HG02798 (cell line): ENCODE measurements around the gene MAP10.
"Not testable (repeated sequence)": the region's sequence is repeated elsewhere in the genome, so short reads cannot be mapped to it uniquely, and the experiment has no call there.

Source experiments
- ATAC-seq: cut with Tn5 transposase; IDR thresholded peaks from one replicate; pipeline ENCODE4 v1.9.1; 2021; ENCODE audit warnings: mild to moderate bottlenecking; ENCODE audit not compliant: unreplicated experiment, poor library complexity

Gene MAP10, protein sequence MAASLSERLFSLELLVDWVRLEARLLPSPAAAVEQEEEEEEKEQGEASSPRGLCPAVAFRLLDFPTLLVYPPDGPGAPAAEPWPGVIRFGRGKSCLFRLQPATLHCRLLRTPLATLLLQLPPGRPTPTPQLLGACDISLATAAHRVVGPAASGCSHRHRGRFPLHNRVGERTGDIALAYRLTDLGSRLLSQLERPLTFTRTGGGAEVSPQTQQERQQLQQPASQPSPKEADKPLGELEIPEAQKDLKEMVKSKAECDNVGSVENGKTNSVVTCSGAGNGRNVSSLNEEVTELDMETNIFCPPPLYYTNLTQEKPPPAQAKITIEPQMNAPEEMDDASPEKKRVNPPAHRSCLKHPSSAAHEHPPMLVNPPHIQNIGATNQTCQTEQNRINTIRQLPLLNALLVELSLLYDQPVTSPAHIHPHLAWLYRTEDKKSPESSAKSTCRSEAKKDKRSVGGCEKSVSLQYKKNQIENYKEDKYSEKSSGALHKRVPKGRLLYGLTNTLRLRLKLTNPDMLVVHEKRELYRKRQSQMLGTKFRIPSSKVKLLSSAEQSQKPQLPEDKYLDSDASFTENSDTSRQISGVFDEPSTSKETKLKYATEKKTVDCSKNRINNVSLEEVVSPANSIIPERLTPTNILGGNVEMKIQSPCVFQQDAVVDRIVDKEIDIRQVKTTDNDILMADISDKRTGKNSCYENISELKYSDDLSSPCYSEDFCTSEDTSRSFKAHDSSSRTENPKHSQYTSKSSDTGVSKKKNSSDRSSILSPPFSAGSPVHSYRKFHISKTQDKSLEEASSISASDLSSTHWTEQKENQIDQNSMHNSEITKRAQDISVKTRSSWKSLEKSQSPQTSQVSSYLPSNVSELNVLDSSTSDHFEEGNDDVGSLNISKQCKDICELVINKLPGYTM

DNA sequence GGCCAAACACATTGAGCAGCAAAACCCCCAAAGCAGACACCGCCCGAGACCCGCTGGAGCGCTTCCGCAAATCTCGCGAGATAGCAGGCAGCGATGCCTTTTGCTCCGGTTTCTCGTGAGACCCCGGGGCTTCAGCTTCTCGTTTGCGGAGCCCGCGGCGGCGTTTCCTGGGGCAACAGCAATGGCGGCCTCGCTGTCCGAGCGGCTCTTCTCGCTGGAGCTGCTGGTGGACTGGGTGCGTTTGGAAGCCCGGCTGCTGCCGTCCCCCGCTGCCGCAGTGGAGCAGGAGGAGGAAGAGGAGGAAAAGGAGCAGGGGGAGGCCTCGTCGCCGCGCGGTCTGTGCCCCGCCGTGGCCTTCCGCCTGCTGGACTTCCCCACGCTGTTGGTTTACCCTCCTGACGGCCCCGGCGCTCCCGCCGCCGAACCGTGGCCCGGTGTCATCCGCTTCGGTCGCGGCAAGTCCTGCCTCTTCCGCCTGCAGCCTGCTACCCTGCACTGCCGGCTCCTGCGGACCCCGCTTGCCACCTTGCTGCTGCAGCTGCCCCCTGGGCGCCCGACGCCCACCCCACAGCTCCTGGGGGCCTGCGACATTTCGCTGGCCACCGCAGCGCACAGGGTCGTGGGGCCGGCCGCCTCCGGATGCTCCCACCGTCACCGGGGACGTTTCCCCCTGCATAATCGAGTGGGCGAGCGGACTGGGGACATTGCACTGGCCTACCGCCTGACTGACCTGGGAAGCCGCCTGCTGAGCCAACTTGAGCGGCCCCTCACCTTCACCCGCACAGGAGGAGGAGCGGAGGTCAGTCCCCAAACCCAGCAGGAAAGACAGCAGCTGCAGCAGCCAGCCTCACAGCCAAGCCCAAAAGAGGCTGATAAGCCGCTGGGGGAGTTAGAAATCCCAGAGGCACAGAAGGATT, at the start of gene MAP10:
MAP10 (plus strand) TSS at position 148 of the 917 bp plus-strand sequence; CDS start at position 182, 34 bp downstream.
- ATAC-seq = peak; percentile 93

DNA sequence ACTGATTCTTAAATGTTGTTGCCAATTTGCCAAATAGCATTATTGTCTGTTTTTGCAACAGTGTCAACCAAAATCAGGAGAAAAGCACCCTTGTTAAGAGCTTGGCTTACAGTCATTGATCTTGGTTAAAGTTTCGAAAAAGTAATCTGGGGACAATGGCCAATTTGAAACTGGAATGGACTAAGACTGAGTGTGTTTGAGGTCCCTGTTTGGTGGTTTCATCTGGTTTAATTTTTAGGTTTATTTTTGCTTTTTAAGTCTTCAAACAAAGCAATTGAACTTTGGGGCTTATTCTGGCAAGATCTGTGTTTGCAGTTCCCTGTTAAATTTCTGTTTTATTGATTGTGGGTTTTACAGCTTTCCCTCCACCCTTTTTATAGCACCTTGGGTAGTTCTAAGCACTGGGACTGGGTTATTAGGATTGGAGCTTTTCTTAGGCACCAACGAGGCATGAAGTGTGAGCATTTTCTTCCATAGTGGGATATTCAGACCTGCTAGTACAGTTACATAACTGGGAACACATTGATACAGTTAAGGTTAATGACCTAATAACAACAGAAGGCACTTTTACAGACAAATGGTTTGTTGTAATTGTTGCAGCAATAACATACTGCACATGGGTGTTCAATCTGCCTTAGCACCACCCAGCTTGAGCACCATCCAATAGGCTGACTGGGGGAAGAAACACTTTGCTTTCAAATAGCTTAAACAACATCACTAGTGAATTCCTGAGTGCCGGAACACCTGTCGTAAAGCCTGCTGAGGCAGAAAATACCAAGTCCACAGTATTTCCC, 40.6 kb upstream of the MAP10 start:
- ATAC-seq = no peak

DNA sequence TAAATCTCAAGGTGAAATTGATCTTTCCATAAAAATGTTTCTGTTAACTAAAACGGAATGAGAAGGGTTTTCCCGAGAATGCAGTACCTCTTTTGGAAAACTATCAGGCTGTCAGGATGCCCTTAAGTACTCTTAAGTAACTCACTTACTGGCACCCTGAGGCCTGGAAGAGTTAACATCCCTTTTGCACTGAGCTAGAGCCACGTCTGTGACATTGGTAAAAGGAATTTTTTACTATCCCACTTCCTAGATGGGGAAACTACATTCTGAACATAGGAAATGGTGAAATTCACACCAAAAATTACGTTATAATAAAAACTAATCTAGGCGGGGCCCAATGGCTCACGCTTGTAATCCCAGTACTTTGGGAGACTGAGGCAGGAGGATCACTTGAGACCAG, 39.7 kb upstream of the MAP10 start:
- ATAC-seq = no peak

DNA sequence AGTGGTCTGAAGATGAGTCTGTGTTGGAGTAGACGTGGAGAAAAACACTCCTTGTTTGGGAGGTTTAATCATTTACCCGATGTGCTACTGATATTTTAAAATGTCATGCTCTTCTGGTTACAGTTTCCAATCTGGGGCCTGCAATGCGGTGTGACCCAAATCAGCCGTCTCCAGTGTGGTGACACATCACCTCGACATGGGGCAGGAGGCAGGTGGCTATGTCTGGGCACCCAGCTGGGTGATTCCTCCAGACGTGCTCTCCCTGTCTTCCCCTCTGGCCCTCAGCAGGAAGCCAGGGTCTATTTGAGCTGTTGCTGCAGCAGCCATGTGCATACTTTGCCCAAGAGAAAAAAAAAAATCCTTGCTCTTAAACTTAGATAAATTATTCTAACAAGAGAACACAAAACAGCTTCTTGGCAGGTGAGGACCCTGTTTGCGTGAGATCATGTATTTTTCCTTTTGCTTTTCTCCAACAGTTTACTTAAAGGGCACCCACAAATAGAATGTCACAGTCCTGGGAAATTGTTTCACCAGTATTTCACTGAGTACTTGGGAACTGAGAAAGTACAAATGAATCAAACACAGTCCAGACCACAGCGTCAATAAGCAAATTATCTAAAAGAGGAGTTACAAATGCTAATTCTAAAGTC, 38.9 kb upstream of the MAP10 start:
- peak; percentile 60 for ATAC-seq

DNA sequence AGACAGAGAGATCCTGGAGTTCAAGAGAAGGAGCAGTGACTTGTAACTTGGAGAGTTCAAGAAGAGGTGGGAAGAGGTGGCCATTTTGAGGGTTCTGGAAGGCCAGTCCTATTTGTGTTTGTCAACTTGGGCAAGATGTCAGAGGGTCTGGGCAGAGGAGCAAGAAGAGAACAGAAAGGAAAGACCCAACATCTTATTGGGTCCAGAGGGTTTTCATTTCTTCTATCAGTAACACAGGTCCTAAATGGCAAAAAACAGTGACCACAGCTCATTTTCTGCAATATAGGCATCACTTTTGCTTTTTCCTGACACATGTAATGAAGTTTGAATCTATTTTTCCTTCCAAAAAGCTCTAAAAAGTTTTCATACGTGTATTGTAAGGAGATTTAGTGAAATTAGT, 38.3 kb upstream of the MAP10 start:
- ATAC-seq = no peak

DNA sequence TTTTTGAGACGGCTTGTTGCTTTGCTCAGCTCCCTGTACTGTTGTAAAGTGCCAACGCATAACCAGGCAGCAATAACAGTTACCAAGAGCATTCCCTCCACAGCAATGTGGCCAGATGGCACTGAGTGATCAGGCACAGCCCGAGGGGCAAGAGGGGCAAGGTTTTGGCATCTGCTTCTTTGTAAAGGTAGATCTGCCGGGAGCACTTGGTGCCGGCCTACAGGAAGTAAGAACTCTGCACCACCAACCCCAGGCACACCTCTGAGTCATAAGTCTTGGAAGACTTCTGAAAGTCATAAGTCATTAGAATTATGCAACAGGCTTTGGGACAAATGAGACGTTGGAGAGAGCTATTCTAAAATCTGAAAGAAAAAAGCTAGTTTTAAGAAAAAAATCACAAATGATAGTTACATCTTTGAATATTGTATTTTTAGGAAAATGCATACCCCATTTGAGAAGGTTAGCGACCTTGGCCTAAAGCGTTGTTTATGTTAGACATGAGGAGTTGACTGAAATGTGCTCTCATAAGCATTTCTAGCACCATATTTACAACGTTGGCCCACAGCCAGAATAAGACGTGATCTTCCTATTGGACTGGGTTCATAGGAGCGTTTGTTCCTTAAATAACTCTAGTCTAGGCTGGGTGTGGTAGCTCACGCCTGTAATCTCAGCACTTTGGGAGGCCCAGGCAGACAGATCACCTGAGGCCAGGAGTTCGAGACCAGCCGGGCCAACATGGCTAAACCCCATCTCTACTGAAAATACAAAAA, 37.7 kb upstream of the MAP10 start:
- ATAC-seq = no peak

DNA sequence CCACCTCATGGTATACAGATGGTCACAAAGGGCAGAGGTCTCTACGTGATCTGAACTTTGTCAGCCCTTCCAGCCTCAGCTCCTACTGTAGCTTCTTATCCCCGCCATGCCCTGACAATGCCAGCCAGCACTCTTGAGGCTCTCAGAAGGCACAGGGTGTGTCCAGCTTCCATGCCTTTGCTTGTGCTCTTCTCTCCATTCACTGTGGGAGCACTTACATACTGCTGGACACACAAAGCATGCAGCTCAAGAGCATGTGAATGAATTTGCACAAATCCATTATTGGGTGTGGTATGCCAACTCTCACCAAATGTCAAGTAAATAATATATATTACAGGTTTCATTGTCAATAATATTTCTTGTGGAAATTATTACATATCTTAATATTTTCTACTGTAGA, 36.4 kb upstream of the MAP10 start:
- ATAC-seq = no peak

DNA sequence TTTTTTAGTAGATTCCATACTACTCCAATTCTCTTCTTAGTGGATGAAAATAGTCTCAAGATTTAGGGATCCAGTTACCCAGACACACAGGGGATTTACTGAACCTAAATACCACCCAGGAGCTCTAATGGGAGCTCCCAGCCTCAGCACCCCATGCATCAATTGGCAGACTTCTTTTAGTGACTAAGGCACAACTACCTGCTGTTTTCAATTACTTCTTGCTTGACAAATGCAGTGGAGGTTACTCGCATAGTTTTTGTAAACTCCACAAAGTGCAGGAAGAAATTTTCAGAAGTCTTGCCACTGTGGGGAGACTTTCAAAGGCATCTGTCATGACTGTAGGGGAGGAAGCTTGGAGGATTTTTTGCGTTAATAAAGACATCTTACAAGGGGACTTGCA, 35.5 kb upstream of the MAP10 start:
- no peak for ATAC-seq

DNA sequence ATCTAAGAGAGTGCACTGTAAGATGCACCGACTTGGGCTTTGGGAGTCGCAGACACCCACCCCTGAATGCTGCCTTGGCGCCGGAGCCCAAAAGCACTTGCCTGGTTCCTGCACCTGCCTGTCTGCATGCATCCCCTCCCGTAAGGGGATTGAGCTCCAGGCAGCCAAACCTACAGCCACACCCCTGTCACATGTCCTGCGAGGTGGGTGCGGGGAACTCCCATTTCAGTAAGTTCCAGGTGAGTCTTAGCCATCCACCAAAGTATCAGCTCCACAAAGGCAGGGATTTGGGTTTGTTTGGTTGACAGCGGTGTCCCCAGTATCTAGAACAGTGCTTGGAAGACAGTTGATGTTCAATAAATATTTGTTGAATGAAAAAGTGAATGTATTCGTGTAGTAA, 31.5 kb upstream of the MAP10 start:
- no peak for ATAC-seq

DNA sequence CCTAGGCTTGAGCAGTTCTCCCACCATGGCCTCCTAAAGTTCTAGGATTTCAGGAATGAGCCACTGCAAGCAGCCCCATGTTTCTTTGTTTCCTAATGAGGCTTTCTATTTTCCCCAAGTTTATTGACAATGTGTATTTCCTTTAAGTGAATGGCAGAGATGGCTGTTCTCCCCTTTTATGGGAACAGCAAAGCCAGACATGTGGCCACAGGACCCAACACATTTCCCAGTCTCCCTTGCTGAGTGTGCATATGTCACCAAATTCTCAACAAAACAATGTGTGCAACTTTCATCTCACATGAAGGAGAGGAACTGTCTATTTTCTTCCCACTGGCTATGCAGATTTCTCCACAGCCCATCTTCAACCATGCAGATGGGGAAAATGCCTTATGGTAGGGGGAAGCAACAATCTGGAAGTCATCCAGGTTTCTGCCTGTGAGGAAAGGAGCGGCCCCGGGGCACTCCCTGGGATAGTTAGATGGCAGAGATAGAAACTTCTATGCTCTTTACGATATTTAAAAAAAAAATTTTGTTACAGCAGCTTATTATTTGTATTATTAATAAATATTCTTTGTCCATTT, 28.6 kb upstream of the MAP10 start:
- ATAC-seq = no peak

DNA sequence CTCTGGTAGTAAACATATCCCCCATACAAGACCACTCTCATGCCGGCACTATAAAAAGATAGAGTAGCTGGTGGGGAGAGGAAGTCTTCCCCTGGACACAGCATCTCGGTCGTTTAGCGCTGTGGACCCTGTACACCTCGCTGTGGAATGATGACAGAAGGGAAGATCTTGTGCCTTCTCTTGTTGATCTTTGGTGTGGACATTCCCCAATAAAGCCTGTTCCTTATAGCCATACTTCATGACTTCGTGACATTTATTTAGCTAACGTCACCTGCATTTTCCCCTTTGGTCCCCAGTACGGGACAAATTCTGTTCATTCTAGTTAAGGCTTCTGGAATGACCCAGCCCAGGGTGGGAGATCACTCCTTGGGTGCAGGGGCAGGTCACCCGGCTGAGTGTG, 24.9 kb upstream of the MAP10 start:
- ATAC-seq = no peak

DNA sequence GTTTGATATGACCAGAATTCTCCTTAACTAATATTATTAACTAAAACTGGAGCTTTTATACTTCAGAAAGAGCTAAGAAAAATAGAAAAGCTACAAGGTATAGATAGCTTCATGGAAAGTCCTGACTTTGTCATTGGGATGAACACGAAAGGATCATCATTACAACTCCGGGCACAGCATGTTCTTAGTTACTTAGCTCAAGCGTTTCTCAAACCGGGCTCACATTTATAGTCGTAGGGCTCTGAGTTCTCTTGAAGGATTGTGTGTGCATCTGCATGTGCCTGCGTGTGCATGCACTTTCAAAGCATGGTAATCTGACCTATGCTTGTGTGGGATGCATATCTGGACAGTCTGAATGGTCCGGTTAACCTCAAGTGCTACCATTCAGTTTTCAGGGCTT, 20.4 kb upstream of the MAP10 start:
- ATAC-seq = no peak

DNA sequence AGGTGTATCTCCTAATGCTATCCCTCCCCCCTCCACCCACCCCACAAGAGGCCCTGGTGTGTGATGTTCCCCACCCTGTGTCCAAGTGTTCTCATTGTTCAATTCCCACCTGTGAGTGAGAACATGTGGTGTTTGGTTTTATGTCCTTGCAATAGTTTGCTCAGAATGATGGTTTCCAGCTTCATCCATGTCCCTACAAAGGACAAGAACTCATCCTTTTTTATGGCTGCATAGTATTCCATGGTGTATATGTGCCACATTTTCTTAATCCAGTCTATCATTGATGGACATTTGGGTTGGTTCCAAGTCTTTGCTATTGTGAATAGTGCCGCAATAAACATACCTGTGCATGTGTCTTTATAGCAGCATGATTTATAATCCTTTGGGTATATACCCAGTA, 19.6 kb upstream of the MAP10 start:
- ATAC-seq = not testable (repeated sequence)

DNA sequence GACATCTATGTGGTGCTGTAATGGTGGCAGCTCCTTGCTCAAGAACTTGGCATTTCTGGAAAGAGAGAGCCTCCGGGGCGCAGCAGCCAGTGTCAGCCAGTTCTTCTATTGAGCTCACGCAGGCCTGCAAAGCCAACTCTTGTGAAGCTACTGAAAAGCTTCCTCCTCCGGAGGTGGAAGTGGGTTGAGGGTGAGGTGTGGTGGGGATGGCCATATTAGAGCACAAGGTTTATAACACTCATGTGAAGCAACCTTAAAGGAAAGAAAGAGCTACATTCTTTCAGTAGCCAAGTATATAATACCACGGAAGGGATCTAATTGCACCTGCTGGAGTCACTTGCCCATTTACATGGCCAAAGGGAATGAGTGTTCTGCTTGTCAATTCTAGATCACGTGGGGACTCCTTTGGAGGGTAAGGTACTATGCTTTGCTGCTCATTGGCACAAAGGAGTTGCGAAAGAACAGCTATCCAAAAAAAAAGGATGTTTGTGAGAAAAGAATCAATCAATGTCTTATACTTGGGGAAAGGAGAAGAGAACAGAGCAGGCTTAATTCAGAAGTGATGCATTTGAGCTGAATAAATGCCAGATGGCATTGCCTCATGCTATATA, 18.3 kb upstream of the MAP10 start:
- ATAC-seq = no peak

DNA sequence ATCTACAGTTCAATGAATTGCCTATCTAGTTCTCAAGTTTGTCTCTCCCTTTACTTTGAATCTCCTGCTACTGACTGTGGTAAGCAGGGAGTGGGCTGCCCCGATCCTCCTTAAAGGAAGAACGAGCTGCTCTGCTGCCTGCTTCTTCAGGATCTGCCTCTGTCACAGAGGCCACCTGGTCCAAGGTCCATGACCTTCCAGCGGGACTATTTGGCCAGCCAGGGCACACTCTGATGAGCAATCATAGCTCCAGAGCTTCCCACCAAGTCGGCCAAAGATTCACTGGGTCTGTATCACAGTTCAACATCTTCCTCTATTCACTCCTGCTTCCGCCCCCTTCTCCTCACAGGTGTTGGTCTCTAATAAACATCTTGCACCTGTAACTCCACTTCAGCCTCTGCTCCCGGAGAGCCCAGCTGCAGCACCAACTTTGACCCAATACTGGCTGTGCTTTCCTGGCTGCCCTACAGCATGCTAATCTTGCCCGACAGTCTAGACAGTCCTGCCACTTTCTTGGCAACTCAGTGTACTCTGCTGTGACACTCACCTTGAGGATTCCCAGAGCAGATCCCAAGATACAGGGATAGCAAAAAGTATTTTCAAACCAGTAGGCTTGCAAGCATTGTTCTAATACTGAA, 16.9 kb upstream of the MAP10 start:
- no peak for ATAC-seq

DNA sequence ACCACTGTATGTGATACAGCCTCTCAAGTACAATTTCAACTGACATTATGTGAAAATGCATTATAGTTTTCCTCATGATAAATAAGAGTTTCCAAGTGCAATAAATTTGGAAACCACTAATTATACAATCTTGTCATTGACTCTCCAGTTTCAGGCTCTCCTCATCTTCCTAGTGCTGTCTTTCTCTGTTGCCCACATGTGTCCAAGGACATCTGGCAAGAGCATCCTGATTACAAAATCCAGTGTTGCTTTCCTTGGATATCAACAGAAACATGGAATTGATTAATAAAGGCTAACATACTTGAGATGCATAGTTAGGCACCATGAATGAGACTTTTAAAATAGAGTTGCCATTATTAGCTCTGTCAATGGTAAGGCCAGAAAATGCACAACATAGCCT, 15.6 kb upstream of the MAP10 start:
- no peak for ATAC-seq

DNA sequence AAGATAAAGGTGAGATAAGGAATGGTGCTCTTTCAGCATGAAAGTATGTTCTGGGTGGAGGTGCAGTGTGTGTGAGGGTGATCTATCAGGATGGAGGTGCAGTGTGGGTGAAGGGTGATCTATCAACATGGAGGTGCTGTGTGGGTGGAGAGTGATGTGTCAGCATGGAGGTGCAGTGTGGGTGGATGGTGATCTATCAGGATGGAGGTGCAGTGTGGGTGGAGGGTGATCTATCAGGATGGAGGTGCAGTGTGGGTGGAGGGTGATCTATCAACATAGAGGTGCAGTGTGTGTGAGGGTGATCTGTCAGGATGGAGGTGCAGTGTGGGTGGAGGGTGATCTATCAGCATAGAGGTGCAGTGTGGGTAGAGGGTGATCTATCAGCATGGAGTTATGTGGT, 12.3 kb upstream of the MAP10 start:
- ATAC-seq = no peak
